GM18861 (cell line): ENCODE results near the gene SPEM3.
A peak's percentile ranks its signal among the peaks of the same experiment; 100 is the strongest.

ENCODE experiments used
- ATAC-seq: cut with Tn5 transposase; IDR thresholded peaks from one replicate; pipeline ENCODE4 v1.9.1; 2021; ENCODE audit not compliant: unreplicated experiment

Gene SPEM3

DNA sequence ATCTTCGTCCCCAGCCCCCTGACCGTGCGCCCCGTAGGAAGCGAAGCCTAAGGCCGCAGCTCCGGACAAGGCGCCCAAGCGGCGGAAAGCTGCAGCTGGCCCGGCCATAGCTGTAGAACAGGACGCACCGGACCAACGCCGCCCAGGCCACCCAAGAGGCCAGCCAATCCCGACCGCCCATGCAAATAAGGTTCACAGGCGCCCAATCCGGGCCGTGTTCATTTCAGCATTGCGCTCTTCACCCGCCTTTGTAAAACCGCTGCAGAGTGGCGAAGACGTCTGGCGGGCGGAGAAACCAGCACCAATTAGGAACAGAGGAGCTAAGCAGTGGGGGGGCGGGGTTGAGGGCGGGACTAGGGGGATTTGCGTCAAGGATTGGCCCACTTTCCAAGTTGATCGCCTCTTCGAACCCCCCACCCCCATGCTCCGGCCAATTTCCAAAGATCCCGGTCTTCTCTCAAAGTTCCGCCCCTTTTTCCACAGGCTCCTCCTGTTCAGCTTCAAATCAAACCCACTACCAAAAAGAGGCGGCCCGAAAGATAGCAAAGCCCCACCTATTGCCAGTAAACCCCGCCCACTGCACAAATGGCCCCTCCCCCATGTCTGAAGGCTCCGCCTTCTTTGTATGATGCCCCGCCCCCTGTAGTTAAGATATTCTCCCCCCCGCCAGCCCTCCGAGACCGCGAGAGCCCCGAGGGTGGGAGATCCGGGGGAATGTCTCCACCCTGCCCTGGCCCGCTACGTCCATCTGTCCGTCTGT lies 24.5 kb upstream of the SPEM3 start, which contains the start of gene TMEM256:
Gene TMEM256 (minus strand): TSS at position 121 of the 760 bp plus-strand sequence. CDS start 13 bp downstream, at position 108.
- peak; percentile 83 for ATAC-seq

DNA sequence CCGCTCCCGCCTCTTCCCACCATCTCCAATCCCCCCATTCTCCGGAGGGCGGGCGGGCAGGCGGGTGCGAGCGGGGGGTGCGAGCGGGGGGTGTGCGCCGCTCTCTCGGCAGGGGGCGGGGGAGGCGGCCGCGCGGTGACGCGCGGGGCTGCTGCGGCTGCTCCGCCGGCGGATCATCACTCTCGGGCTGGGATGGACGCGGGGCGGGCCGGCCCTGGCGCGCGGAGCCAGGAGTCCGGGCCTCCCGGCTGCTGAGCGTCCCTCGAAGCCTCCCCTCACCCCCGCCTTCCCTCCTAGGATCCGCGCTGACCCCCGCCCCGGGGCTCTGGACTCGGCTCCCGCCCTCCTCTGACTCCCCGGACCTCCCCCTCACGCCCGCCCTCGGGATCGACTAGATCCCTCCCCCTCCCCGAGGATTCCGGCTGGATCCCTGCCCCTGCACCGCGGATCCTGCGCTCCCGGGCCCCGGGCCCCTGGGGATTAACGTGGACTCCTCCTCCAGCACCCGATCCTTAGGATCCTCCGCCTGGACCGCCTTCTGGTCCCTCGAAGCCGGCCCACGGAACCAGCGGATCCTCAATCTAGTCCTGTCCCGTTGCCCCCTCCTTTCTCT lies 23.8 kb upstream of the SPEM3 start:
- ATAC-seq = no peak

- no peak for ATAC-seq
Measured at GRCh38 chr17:7405350-7406234, 23.1 kb upstream of the SPEM3 start.

DNA sequence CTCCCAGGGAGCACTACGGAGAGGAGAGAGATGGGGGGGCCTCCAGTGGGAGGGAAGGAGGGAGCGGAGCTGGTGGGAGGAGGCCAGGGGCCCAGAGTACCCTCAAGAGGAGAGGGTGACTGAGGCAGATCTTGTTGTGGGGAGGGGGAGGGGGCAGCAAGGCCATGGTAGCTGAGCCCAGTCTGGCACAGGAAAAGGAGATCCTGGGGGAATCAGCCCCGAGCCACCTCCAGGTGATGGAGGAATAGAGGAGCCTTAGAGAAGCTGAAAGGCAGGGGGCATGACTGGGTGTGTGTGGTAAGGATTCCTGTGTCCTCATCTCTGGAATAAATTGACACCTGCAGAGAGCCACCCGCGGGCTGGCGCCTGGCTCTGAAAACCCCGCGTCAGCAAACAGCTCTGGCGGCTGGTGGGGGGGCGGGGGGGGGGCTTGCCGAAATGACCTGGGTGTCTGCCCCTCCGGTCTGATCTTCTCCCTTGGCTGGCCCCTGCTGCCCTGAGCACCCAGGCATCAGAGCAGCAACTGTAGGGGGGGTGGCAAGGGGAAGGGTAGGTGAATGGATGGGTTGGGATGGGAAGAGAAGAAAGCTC lies 22.3 kb upstream of the SPEM3 start:
- no peak for ATAC-seq

DNA sequence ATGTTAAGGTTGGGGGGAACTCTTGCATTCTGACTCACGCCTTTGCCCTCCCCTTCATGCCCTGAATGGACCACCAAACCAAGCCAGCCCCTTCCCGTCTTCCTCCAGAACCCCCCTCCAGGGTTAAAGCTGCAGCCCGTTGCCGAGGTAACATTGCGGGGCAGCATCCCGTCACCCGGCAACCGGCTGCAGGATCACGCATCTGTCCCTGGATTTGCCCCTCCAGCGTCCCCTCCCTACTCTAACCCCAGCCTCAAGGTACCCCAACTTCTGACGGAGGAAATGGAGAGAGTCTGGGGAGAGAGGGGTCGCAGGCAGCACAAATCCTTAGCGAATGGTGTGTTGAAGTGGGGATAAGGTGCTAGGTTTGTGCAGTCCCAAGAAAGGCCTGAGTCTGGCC lies 21.6 kb upstream of the SPEM3 start:
- ATAC-seq = no peak

GRCh38 chr17:7407485-7408251 lies 21.0 kb upstream of the SPEM3 start, which contains the start of gene NLGN2:
TSS of gene NLGN2 (plus strand) at chr17:7407845. CDS start at chr17:7408256, 411 bp downstream.
- ATAC-seq = no peak

GRCh38 chr17:7408252-7408727 lies 20.4 kb upstream of the SPEM3 start:
- ATAC-seq = no peak

GRCh38 chr17:7408863-7409262 lies 19.8 kb upstream of the SPEM3 start:
- ATAC-seq = no peak

- ATAC-seq = no peak
Measured at GRCh38 chr17:7409716-7410115, 18.9 kb upstream of the SPEM3 start.

DNA sequence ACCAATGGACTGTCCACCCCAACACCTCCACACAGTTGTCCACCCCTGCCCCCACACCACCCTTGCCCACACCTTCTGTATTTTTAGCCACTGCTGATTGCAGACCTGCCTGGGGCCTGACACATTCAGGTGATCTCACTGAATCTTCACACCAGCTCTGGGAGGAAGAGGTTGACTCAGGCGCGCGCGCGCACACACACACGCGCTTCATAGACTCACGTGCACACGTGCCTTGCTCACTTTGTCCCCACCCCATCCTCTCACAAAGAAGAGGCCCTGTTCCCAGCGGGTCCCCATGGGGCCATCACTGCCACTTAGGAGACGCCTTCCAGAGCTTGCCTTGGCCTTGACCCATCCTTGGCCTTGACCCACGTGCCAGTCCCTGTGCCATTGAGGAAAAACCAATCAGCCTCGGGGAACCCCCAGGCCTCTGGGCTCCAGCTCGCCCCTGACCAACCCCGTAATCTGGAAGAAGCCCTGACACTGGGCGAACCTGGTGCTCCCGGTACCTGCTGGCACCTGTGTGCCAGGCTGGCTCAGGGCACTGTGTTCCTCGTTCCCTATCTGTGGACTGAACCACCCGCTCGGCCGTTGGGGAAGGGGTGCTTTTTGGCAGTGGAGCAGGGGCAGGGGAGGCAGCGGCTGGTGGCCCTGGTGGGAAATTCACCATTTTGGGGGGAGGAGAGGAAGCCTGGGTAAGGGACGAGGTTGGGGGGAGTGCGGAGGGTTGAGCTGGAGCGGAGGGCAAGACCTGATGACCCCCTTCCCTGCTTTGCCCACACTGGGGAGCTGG lies 17.8 kb upstream of the SPEM3 start:
- no peak for ATAC-seq

DNA sequence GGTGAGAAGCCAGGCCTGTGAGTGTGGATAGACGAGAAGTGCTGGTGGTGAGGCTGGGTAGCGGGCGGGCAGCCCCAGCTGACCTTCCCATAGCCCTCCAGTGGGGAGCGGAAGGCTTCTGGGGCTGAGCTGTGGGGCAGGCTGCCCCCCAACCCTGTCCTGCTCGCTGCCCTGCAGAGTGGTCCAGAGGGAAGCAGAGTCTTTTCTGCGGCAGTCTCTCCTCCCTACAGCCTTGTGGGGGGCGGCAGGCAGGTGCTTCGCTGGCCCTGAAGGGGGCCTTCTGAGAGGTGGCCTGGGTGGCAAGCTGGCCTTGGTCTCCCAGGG lies 17.3 kb upstream of the SPEM3 start:
- no peak for ATAC-seq

- no peak for ATAC-seq
Measured at GRCh38 chr17:7413346-7413985, 15.2 kb upstream of the SPEM3 start.

- ATAC-seq = no peak
Measured at GRCh38 chr17:7414837-7415236, 13.8 kb upstream of the SPEM3 start.

- no peak for ATAC-seq
Measured at GRCh38 chr17:7415784-7416183, 12.9 kb upstream of the SPEM3 start.

GRCh38 chr17:7416323-7416722 lies 12.3 kb upstream of the SPEM3 start:
- no peak for ATAC-seq

- no peak for ATAC-seq
Measured at GRCh38 chr17:7417056-7417655, 11.5 kb upstream of the SPEM3 start.

- no peak for ATAC-seq
Measured at GRCh38 chr17:7418472-7419152, 10.0 kb upstream of the SPEM3 start.
